SK-N-SH (cell line): Measurements from ENCODE around the gene DERA. TPM values are rescaled to one million over a fixed set of nuclear protein-coding genes. Genes with fewer than 3 reads are reported as not detected.

Experiments
- CTCF ChIA-PET: fragments of 300-600, 350-600 bp; formaldehyde crosslinking; extraction: SDS; loops from one replicate; lab custom pipeline; 2021; lab: Yijun Ruan, JAX
- POLR2A ChIA-PET: fragments of 350-600 bp; sonication (Branson Sonifier 250); formaldehyde crosslinking; extraction: SDS; loops from one replicate; lab custom pipeline; 2020; ENCODE audit warnings: antibody characterized with exemption, inconsistent platforms; lab: Yijun Ruan, JAX
- DNase-seq: peaks from one replicate; pipeline ENCODE4 v3.0.0; 2012
- H2AFZ ChIP-seq: fragments of 200-600 bp; sonication (generic); 2 replicates; pipeline ENCODE4 v1.8.1; 2016; ENCODE audit warnings: antibody characterized with exemption, mild to moderate bottlenecking, low read depth
- H3F3A ChIP-seq: fragments of 200-600 bp; sonication (generic); replicated peaks from 2 replicates; pipeline ENCODE3; 2016; ENCODE audit warnings: antibody characterized with exemption, mild to moderate bottlenecking; ENCODE audit not compliant: insufficient read depth
- H3K27ac ChIP-seq, 2 experiments: fragments of 200-500 bp in 1 of 2; fragments of 200-600 bp in 1 of 2; sonication (Bioruptor generic) in 1 of 2; sonication (generic), shearing (Covaris generic) in 1 of 2; 2 replicates each; pipeline versions ENCODE4 v1.5.1 to v1.6.1; 2014 to 2016; ENCODE audit warnings: low read depth in 2 of 2, inconsistent platforms in 1 of 2, low read length in 1 of 2, mild to moderate bottlenecking in 1 of 2, mixed read lengths in 1 of 2
- H3K27me3 ChIP-seq: fragments of 200-600 bp; sonication (generic), shearing (Covaris generic); 2 replicates; pipeline ENCODE4 v1.6.1; 2016; ENCODE audit warnings: mixed run types; ENCODE audit not compliant: insufficient read depth
- H3K36me3 ChIP-seq, 2 experiments: fragments of 200-500 bp in 1 of 2; fragments of 200-600 bp in 1 of 2; sonication (Bioruptor generic) in 1 of 2; sonication (generic) in 1 of 2; replicated peaks in 1 of 2; 2 replicates each; pipeline versions ENCODE3 to v1.5.1; 2014 to 2016; ENCODE audit warnings: low read length in 1 of 2, mild to moderate bottlenecking in 1 of 2; ENCODE audit not compliant: insufficient read depth in 2 of 2, control insufficient read depth in 1 of 2
- H3K4me1 ChIP-seq, 2 experiments: fragments of 200-500 bp in 1 of 2; fragments of 200-600 bp in 1 of 2; sonication (Bioruptor generic) in 1 of 2; sonication (generic), shearing (Covaris generic) in 1 of 2; 2 replicates each; pipeline versions ENCODE4 v1.5.1 to v1.6.1; 2014 to 2016; ENCODE audit warnings: low read depth in 1 of 2, low read length in 1 of 2, mixed run types in 1 of 2; ENCODE audit not compliant: insufficient read depth in 2 of 2, control insufficient read depth in 1 of 2
- H3K4me2 ChIP-seq: fragments of 200-600 bp; sonication (generic), shearing (Covaris generic); 2 replicates; pipeline ENCODE4 v1.6.1; 2017; ENCODE audit warnings: mixed run types
- H3K4me3 ChIP-seq, 2 experiments: fragments of 200-500 bp in 1 of 2; fragments of 200-600 bp in 1 of 2; sonication (Bioruptor generic) in 1 of 2; sonication (generic), shearing (Covaris generic) in 1 of 2; 2 replicates each; pipeline versions ENCODE4 v1.5.1 to v1.8.1; 2014 to 2016; ENCODE audit warnings: low read depth in 2 of 2, inconsistent platforms in 1 of 2, low read length in 1 of 2, mild to moderate bottlenecking in 1 of 2, mixed read lengths in 1 of 2, moderate library complexity in 1 of 2
- H3K79me2 ChIP-seq: fragments of 200-600 bp; sonication (generic); 2 replicates; pipeline ENCODE4 v1.8.1; 2017; ENCODE audit warnings: mild to moderate bottlenecking; ENCODE audit not compliant: insufficient read depth
- H3K9ac ChIP-seq: fragments of 200-600 bp; sonication (generic); 2 replicates; pipeline ENCODE4 v1.6.1; 2017; ENCODE audit warnings: mixed run types
- H3K9me2 ChIP-seq: fragments of 200-600 bp; sonication (generic); 2 replicates; pipeline ENCODE4 v1.6.1; 2017; ENCODE audit warnings: mixed run types
- H3K9me3 ChIP-seq: fragments of 200-600 bp; sonication (generic); 2 replicates; pipeline ENCODE4 v1.6.1; 2017; ENCODE audit warnings: mixed run types, mild to moderate bottlenecking, moderate library complexity
- H4K20me1 ChIP-seq: fragments of 200-600 bp; sonication (generic); 2 replicates; pipeline ENCODE4 v1.6.1; 2017; ENCODE audit warnings: mild to moderate bottlenecking, mixed run types; ENCODE audit not compliant: insufficient read depth
- CHD2 ChIP-seq: fragments of 150-350 bp; IDR thresholded peaks from 2 replicates; pipeline ENCODE4 v1.6.1; 2018; ENCODE audit warnings: low read length; ENCODE audit not compliant: partially characterized antibody
- ELF1 ChIP-seq: IDR thresholded peaks from 2 replicates; pipeline ENCODE4 v1.4.0; 2012
- EP300 ChIP-seq, 2 experiments: IDR thresholded peaks; 2 replicates each; pipeline versions ENCODE4 v1.4.0 to v1.6.1; 2012; ENCODE audit warnings: borderline replicate concordance in 1 of 2, low read depth in 1 of 2, low read length in 1 of 2
- EZH2phosphoT487 ChIP-seq: fragments of 200-600 bp; sonication (generic); IDR thresholded peaks from 2 replicates; pipeline ENCODE4 v1.6.1; 2017; ENCODE audit warnings: low read depth, mixed run types, mild to moderate bottlenecking, antibody characterized with exemption, moderate library complexity, borderline replicate concordance
- FOSL2 ChIP-seq: IDR thresholded peaks from 2 replicates; pipeline ENCODE4 v1.4.0; 2012; ENCODE audit warnings: low read depth, mild to moderate bottlenecking, moderate library complexity, borderline replicate concordance
- FOXM1 ChIP-seq: IDR thresholded peaks from 2 replicates; pipeline ENCODE4 v1.4.0; 2012; ENCODE audit warnings: low read depth, mild to moderate bottlenecking
- MEF2A ChIP-seq: IDR thresholded peaks from 2 replicates; pipeline ENCODE4 v1.4.0; 2012; ENCODE audit warnings: low read depth, borderline replicate concordance
- NFIC ChIP-seq: IDR thresholded peaks from 2 replicates; pipeline ENCODE4 v1.4.0; 2012; ENCODE audit warnings: borderline replicate concordance
- NRF1 ChIP-seq: IDR thresholded peaks from 2 replicates; pipeline ENCODE4 v1.6.1; 2012; ENCODE audit warnings: low read depth, mild to moderate bottlenecking, low read length
- RAD21 ChIP-seq: IDR thresholded peaks from 2 replicates; pipeline ENCODE4 v1.6.1; 2012; ENCODE audit warnings: mild to moderate bottlenecking, low read length
- RCOR1 ChIP-seq: fragments of 150-350 bp; IDR thresholded peaks from 2 replicates; pipeline ENCODE4 v1.6.1; 2017; ENCODE audit warnings: antibody characterized with exemption, low read length
- SIN3A ChIP-seq: IDR thresholded peaks from 2 replicates; pipeline ENCODE4 v1.6.1; 2012; ENCODE audit warnings: low read depth, mild to moderate bottlenecking, low read length, moderate library complexity, borderline replicate concordance
- SMC3 ChIP-seq: IDR thresholded peaks from 2 replicates; pipeline ENCODE4 v1.6.1; 2012; ENCODE audit warnings: low read depth, low read length, improper control_type of control experiment
- TAF1 ChIP-seq: IDR thresholded peaks from 2 replicates; pipeline ENCODE4 v1.6.1; 2012; ENCODE audit warnings: low read depth, mild to moderate bottlenecking, low read length, moderate library complexity, borderline replicate concordance
- TCF12 ChIP-seq: IDR thresholded peaks from 2 replicates; pipeline ENCODE4 v1.4.0; 2012
- YY1 ChIP-seq: IDR thresholded peaks from 2 replicates; pipeline ENCODE4 v1.4.0; 2012; ENCODE audit warnings: low read depth, mild to moderate bottlenecking
- WGBS: methylation state at CpG from one replicate; pipeline ENCODE4 v1.1.6; 2017; ENCODE audit warnings: low lambda C conversion rate; 5-methylcytosine and 5-hydroxymethylcytosine counted together
- polyA plus RNA-seq, 3 experiments: library from polyadenylated mRNA; depleted of rRNA; stranded (reverse); fragments of >200 nt; gene quantifications; 2 replicates each; pipeline ENCODE4 v1.2.3, GENCODE V29; 2012
- TF ChIP-seq, protein P1 (sequence below): IDR thresholded peaks from 2 replicates; pipeline ENCODE4 v1.4.0; 2012; ENCODE audit warnings: low read depth, borderline replicate concordance
- TF ChIP-seq, protein P2 (sequence below): IDR thresholded peaks from 2 replicates; pipeline ENCODE4 v1.4.0; 2012; ENCODE audit warnings: low read depth, borderline replicate concordance
- TF ChIP-seq, protein P3 (sequence below): fragments of 150-350 bp; IDR thresholded peaks from 2 replicates; pipeline ENCODE4 v1.6.1; 2017; ENCODE audit warnings: antibody characterized with exemption, low read length, low read depth, borderline replicate concordance
- TF ChIP-seq, protein P4 (sequence below): fragments of 200-600 bp; sonication (generic); IDR thresholded peaks from 2 replicates; pipeline ENCODE4 v1.6.1; 2017; ENCODE audit warnings: antibody characterized with exemption, mild to moderate bottlenecking, moderate library complexity

Gene DERA
- polyA plus RNA-seq, 1 of the 3 experiments (the other 2 are of a cell fraction): 16.6 TPM

DNA sequence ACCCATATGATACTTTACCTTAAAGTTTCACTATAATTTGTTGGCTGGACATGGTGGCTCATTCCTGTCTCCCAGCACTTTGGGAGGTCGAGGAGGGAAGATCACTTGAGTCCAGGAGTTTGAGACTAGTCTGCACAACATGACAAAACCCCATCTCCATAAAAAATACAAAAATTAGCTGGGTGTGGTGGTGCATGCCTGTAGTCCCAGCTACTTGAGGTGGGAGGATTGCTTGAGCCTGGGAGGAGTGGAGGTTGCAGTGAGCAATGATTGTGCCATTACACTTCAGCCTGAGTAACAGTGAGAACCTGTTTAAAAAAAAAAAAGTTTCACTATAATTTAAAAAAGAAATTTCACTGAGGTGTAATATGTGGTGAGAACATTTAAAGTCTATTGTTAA is 21.2 kb downstream of the DERA start:
- H3K27ac ChIP-seq: no peak overlapping the region
- no peak overlapping the region for H2AFZ ChIP-seq
- CTCF ChIA-PET: interaction anchor here (1.4 kb wide), 1 partner anchor 21 kb away, joined by 3 read pairs; the partner anchor contains the start of gene DERA
- no peaks in the 10 kb centered on the region for H3K36me3 ChIP-seq
- H4K20me1 ChIP-seq: no peaks in the 10 kb centered on the region
- H3K4me2 ChIP-seq: no peak overlapping the region
- H3K9me2 ChIP-seq: no peaks in the 10 kb centered on the region
- TF ChIP-seq, protein P1, sequence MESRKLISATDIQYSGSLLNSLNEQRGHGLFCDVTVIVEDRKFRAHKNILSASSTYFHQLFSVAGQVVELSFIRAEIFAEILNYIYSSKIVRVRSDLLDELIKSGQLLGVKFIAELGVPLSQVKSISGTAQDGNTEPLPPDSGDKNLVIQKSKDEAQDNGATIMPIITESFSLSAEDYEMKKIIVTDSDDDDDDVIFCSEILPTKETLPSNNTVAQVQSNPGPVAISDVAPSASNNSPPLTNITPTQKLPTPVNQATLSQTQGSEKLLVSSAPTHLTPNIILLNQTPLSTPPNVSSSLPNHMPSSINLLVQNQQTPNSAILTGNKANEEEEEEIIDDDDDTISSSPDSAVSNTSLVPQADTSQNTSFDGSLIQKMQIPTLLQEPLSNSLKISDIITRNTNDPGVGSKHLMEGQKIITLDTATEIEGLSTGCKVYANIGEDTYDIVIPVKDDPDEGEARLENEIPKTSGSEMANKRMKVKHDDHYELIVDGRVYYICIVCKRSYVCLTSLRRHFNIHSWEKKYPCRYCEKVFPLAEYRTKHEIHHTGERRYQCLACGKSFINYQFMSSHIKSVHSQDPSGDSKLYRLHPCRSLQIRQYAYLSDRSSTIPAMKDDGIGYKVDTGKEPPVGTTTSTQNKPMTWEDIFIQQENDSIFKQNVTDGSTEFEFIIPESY: no peak
- TF ChIP-seq FOSL2 (no peak), ELF1 (no peak), SMC3 (no peak), NRF1 (no peak), RAD21 (no peak), NFIC (no peak), MEF2A (no peak), RCOR1 (no peak), TCF12 (no peak), EZH2phosphoT487 (no peak), TAF1 (no peak), EP300 (IDR thresholded peaks at IDR 0.05; ENCODE audit: borderline replicate concordance in 1 of 2, low read depth in 1 of 2, low read length in 1 of 2) (no peak), YY1 (no peak), CHD2 (no peak), SIN3A (no peak), FOXM1 (no peak)
- TF ChIP-seq, protein P2, sequence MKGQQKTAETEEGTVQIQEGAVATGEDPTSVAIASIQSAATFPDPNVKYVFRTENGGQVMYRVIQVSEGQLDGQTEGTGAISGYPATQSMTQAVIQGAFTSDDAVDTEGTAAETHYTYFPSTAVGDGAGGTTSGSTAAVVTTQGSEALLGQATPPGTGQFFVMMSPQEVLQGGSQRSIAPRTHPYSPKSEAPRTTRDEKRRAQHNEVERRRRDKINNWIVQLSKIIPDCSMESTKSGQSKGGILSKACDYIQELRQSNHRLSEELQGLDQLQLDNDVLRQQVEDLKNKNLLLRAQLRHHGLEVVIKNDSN: no peak
- TF ChIP-seq, protein P3, sequence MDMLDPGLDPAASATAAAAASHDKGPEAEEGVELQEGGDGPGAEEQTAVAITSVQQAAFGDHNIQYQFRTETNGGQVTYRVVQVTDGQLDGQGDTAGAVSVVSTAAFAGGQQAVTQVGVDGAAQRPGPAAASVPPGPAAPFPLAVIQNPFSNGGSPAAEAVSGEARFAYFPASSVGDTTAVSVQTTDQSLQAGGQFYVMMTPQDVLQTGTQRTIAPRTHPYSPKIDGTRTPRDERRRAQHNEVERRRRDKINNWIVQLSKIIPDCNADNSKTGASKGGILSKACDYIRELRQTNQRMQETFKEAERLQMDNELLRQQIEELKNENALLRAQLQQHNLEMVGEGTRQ: no peak
- TF ChIP-seq, protein P4, sequence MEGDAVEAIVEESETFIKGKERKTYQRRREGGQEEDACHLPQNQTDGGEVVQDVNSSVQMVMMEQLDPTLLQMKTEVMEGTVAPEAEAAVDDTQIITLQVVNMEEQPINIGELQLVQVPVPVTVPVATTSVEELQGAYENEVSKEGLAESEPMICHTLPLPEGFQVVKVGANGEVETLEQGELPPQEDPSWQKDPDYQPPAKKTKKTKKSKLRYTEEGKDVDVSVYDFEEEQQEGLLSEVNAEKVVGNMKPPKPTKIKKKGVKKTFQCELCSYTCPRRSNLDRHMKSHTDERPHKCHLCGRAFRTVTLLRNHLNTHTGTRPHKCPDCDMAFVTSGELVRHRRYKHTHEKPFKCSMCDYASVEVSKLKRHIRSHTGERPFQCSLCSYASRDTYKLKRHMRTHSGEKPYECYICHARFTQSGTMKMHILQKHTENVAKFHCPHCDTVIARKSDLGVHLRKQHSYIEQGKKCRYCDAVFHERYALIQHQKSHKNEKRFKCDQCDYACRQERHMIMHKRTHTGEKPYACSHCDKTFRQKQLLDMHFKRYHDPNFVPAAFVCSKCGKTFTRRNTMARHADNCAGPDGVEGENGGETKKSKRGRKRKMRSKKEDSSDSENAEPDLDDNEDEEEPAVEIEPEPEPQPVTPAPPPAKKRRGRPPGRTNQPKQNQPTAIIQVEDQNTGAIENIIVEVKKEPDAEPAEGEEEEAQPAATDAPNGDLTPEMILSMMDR: no peak
- TF ChIP-seq, all 33 proteins: peak for 0
- WGBS: 86% methylated on average over 1 of the region's 1 CpG
- Histone ChIP-seq H3K4me3 (no peak overlapping the region), H3K79me2 (peaks cover 25% of the 10 kb centered on the region; the same call in 1 of the 2 replicates), H3K9me3 (no peaks in the 10 kb centered on the region), H3F3A (peaks cover 14% of the 10 kb centered on the region), H3K27me3 (no peaks in the 10 kb centered on the region), H3K9ac (no peak overlapping the region), H3K4me1 (peaks cover 9 to 39% of the 10 kb centered on the region in 2 experiments; a peak in 3 of 4 replicates)
- DNase-seq: no peak
- POLR2A ChIA-PET: no interaction called here
